Hepatocyte (in vitro differentiated cells): ENCODE measurements around the gene IMMT.

Experiments
- EZH2 ChIP-seq: fragments of 200-600 bp; sonication (generic); IDR thresholded peaks from 2 replicates; pipeline ENCODE4 v1.6.1; 2016; ENCODE audit warnings: antibody characterized with exemption, mild to moderate bottlenecking, borderline replicate concordance
- EZH2phosphoT487 ChIP-seq: fragments of 200-600 bp; sonication (generic); IDR thresholded peaks from one replicate; pipeline ENCODE4 v1.6.1; 2018; ENCODE audit warnings: antibody characterized with exemption, mild to moderate bottlenecking, low read depth, moderate library complexity; ENCODE audit not compliant: unreplicated experiment, severe bottlenecking
- TF ChIP-seq, protein P1 (sequence below): fragments of 200-600 bp; sonication (generic); IDR thresholded peaks from 2 replicates; pipeline ENCODE4 v1.5.1; 2016; ENCODE audit warnings: antibody characterized with exemption, mild to moderate bottlenecking; ENCODE audit not compliant: poor library complexity

- TF ChIP-seq EZH2 (no peak), EZH2phosphoT487 (no peak)
- TF ChIP-seq, protein P1, sequence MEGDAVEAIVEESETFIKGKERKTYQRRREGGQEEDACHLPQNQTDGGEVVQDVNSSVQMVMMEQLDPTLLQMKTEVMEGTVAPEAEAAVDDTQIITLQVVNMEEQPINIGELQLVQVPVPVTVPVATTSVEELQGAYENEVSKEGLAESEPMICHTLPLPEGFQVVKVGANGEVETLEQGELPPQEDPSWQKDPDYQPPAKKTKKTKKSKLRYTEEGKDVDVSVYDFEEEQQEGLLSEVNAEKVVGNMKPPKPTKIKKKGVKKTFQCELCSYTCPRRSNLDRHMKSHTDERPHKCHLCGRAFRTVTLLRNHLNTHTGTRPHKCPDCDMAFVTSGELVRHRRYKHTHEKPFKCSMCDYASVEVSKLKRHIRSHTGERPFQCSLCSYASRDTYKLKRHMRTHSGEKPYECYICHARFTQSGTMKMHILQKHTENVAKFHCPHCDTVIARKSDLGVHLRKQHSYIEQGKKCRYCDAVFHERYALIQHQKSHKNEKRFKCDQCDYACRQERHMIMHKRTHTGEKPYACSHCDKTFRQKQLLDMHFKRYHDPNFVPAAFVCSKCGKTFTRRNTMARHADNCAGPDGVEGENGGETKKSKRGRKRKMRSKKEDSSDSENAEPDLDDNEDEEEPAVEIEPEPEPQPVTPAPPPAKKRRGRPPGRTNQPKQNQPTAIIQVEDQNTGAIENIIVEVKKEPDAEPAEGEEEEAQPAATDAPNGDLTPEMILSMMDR = no peak
Measured at GRCh38 chr2:86157009-86157556, 38.2 kb downstream of the IMMT start.
